ENCODE measurements around the gene KIFAP3. TPM values are rescaled to one million over a fixed set of nuclear protein-coding genes. Genes with fewer than 3 reads are reported as not detected.

Gene KIFAP3
- total RNA-seq, 1 donor from 2014 or later, result 25.6 TPM

DNA sequence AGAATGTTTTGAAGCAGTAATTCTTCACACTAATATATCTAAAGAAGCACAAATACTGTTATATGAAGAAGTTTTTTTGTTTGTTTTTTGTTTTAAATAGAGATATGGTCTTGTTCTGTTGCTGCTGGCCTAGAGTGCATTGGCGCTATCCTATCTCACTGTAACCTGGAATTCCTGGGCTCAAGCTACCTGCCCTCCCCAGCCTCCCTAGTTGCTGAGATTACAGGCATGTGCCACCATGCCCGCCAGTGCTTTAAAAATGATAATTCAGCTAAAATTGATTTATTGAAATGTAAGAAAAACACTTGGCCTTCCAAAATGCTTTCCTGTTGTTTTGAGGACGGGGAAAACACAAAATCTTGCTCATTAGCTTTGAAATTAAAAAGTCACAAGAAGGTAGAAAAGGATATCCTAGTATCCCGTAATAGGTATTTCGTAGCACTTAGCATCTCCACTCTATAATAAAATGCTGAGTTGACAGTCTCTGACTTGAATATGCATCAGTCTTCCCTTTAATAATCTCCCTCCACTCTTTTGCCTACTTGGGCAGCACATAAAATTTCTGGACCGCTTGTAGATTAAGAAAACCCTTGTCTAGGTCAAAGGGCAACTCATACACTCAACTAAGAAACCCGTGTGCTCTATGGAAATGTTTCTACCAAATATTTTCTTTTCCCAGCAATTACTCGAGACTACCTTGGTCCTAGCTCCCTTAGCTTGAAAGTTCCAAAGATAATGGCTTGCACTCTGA, 182.1 kb downstream of the KIFAP3 start:
- Histone ChIP-seq H3K4me3 (peak overlapping the region; percentile 83), H3K36me3 (peaks cover 15% of the 10 kb centered on the region), H3K9me3 (no peaks in the 10 kb centered on the region), H3K27ac (peak overlapping the region; percentile 99), H3K4me1 (peaks cover 27% of the 10 kb centered on the region), H3K27me3 (no peaks in the 10 kb centered on the region)
- TF ChIP-seq, protein P1, sequence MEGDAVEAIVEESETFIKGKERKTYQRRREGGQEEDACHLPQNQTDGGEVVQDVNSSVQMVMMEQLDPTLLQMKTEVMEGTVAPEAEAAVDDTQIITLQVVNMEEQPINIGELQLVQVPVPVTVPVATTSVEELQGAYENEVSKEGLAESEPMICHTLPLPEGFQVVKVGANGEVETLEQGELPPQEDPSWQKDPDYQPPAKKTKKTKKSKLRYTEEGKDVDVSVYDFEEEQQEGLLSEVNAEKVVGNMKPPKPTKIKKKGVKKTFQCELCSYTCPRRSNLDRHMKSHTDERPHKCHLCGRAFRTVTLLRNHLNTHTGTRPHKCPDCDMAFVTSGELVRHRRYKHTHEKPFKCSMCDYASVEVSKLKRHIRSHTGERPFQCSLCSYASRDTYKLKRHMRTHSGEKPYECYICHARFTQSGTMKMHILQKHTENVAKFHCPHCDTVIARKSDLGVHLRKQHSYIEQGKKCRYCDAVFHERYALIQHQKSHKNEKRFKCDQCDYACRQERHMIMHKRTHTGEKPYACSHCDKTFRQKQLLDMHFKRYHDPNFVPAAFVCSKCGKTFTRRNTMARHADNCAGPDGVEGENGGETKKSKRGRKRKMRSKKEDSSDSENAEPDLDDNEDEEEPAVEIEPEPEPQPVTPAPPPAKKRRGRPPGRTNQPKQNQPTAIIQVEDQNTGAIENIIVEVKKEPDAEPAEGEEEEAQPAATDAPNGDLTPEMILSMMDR (IDR thresholded peaks at IDR 0.05), result no peak
- ATAC-seq (no peak), DNase-seq (no peak)
- intact Hi-C loops (cut with DNase I), result no loop called here

DNA sequence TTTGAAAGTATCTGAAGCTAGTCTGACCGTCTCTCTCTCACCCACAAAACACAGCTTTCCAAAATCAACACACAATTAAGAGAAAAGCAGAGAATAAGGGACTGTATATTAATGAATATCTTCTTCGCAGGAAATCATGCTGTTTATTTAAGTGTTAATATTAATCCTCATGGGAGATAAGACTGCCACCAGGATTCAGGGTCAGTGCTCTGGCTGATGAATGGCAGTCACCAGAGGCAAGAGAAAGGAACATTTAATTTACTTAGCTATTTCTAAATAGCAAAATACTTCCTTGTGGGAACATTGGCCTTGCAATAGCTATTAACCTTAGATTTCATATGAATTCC, 183.0 kb downstream of the KIFAP3 start:
- Histone ChIP-seq H3K4me3 (no peak overlapping the region), H3K27me3 (no peaks in the 10 kb centered on the region), H3K27ac (peak overlapping the region; percentile 28), H3K36me3 (peaks cover 23% of the 10 kb centered on the region), H3K4me1 (peaks cover 27% of the 10 kb centered on the region), H3K9me3 (no peaks in the 10 kb centered on the region)
- no peak for DNase-seq
- TF ChIP-seq, protein P1 (IDR thresholded peaks at IDR 0.05), result no peak
- intact Hi-C loops (cut with DNase I), result no loop called here
- no peak for ATAC-seq

DNA sequence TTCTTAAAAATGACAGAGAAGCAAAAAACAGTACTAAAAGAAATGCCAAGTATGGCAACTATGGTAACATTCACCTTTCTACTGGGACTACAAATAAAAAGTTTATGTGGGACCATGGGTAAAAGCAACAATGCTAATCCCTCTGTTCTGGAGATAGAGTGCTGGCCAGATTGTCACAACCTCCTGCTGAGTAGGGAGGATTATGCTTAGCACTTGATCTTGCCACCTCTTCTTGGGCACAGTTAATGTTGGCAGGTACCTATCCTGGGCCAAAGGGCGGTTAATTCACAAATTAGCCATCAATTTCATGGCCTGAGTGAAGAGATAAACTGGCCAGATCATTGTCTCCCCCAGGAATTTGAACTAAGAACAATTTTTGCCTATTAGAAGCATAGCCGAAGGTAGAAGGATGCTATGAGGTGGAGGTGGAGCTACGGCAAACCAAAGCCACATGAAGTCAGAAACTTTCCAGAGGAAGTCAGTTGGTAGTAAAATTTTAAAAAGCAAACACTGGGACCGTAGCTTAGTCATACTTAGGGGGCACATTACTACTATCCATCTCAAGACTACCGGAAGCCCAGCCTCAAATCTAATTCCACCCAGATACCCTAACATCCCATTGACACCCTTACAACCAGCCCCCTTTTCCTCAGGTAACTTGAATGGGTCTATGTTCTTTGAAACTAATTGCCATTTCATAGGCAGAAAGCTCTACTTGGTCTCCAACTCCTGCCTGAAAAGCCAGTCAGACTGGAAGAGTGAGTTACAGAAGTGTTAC, 183.5 kb downstream of the KIFAP3 start:
- no peaks in the 10 kb centered on the region for H3K27me3 ChIP-seq
- H3K4me1 ChIP-seq, result peaks cover 27% of the 10 kb centered on the region
- peak overlapping the region; percentile 28 for H3K27ac ChIP-seq
- ATAC-seq, result no peak
- no peaks in the 10 kb centered on the region for H3K9me3 ChIP-seq
- H3K36me3 ChIP-seq, result peaks cover 29% of the 10 kb centered on the region
- TF ChIP-seq, protein P1 (IDR thresholded peaks at IDR 0.05), result no peak
- no peak for DNase-seq
- H3K4me3 ChIP-seq, result no peak overlapping the region
- intact Hi-C loops (cut with DNase I), result no loop called here

DNA sequence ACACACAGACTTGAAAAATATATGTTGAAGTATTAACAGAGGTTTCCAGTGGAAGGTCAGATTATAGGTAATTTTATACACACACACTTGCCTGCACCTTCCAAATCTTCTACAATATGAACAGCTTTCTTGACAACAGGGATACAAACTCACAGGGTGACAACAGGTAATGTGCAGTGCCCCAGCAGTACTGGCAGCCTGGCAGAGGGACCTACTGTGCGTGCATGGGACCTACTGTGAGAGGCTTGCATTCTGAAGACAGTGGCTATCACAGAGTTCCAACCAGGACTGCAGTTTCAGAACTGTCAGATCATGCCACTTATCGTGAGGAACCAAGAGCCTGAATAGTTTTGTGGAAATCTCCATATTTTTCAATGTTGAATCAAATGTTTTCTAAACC, 184.6 kb downstream of the KIFAP3 start:
- peaks cover 39% of the 10 kb centered on the region for H3K36me3 ChIP-seq
- TF ChIP-seq, protein P1 (IDR thresholded peaks at IDR 0.05), result no peak
- peaks cover 27% of the 10 kb centered on the region for H3K4me1 ChIP-seq
- ATAC-seq (no peak), DNase-seq (no peak)
- intact Hi-C loops (cut with DNase I), result no loop called here
- H3K4me3 ChIP-seq, result no peak overlapping the region
- no peaks in the 10 kb centered on the region for H3K9me3 ChIP-seq
- H3K27me3 ChIP-seq, result no peaks in the 10 kb centered on the region
- no peak overlapping the region for H3K27ac ChIP-seq

DNA sequence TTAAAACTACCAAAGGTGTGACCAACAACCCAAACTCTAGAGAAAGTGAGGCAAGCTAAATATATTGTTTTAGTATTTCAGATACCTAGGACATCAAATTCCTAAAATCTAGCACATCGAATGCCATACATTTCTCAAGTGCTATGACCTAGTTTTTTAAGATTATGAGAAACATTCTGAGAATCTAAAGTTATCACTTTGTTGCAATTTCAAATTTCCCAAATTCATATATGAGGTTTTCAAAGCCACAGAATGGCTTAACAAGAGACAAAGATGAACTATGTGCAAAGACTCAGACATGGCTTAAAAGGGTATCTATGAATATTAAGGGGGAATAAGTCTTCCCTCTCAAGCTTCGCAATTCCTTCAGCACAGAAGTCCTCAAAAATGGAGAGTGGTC, 187.6 kb downstream of the KIFAP3 start:
- intact Hi-C loops (cut with DNase I), result no loop called here
- TF ChIP-seq, protein P1 (IDR thresholded peaks at IDR 0.05), result no peak
- ATAC-seq, result no peak
- no peaks in the 10 kb centered on the region for H3K9me3 ChIP-seq
- H3K4me3 ChIP-seq, result no peak overlapping the region
- H3K27ac ChIP-seq, result no peak overlapping the region
- no peaks in the 10 kb centered on the region for H3K27me3 ChIP-seq
- peaks cover 18% of the 10 kb centered on the region for H3K4me1 ChIP-seq
- peaks cover 49% of the 10 kb centered on the region for H3K36me3 ChIP-seq
- no peak for DNase-seq

Measured in upper lobe of right lung (tissue), 1 donor.